HTR-8/SVneo (cell line): ENCODE data around the gene MYCBP2.
A peak's percentile ranks its signal among the peaks of the same experiment; 100 is the strongest.

Experiments
- DNase-seq: peaks from one replicate; pipeline ENCODE4 v3.0.0; 2011; ENCODE audit warnings: low spot score, mixed read lengths; ENCODE audit not compliant: insufficient read length
- FAIRE-seq: peaks from 2 replicates; lab custom pipeline; 2011; peaks lifted over from hg19 to GRCh38; lab: Jason Lieb, UNC

MYCBP2 gene

GRCh38 chr13:77047649-77048343, 279.1 kb downstream of the MYCBP2 start:
- DNase-seq (no peak), FAIRE-seq (no peak)

GRCh38 chr13:77042566-77043177, 284.2 kb downstream of the MYCBP2 start:
- FAIRE-seq = no peak
- no peak for DNase-seq

- FAIRE-seq (no peak), DNase-seq (no peak)
Measured at GRCh38 chr13:77040835-77041234, 286.1 kb downstream of the MYCBP2 start.

- DNase-seq = no peak
- no peak for FAIRE-seq
Measured at GRCh38 chr13:77040076-77040475, 286.8 kb downstream of the MYCBP2 start.

- no peak for FAIRE-seq
- DNase-seq = no peak
Measured at GRCh38 chr13:77038907-77039480, 287.9 kb downstream of the MYCBP2 start.

- DNase-seq = no peak
- no peak for FAIRE-seq
Measured at GRCh38 chr13:77036279-77036678, 290.6 kb downstream of the MYCBP2 start.

GRCh38 chr13:77034881-77035280, 292.0 kb downstream of the MYCBP2 start:
- FAIRE-seq = no peak
- no peak for DNase-seq

GRCh38 chr13:77033717-77034302, 293.1 kb downstream of the MYCBP2 start:
- FAIRE-seq (no peak), DNase-seq (no peak)

GRCh38 chr13:77031656-77032243, 295.1 kb downstream of the MYCBP2 start:
- FAIRE-seq (no peak), DNase-seq (no peak)

- DNase-seq (no peak), FAIRE-seq (no peak)
Measured at GRCh38 chr13:77029436-77029835, 297.5 kb downstream of the MYCBP2 start.

- FAIRE-seq = no peak
Measured at GRCh38 chr13:77028202-77028601, 298.7 kb downstream of the MYCBP2 start.

GRCh38 chr13:77026861-77027621, 299.9 kb downstream of the MYCBP2 start, which contains the start of gene FBXL3:
TSS of gene FBXL3 (minus strand) at chr13:77027159. CDS start at chr13:77021860, 5,299 bp downstream.
- DNase-seq = peak; percentile 69
- FAIRE-seq = no peak

More at GRCh38 chr13:77028202-77028601, 298.7 kb downstream of the MYCBP2 start:
- no peak for DNase-seq

- no peak for FAIRE-seq
- peak; percentile 19 for DNase-seq
Measured at GRCh38 chr13:77026255-77026860, 300.5 kb downstream of the MYCBP2 start.

GRCh38 chr13:77022341-77022740, 304.6 kb downstream of the MYCBP2 start:
- DNase-seq (no peak), FAIRE-seq (no peak)

GRCh38 chr13:77019756-77020155, 307.1 kb downstream of the MYCBP2 start:
- DNase-seq (no peak), FAIRE-seq (no peak)

- DNase-seq (no peak), FAIRE-seq (no peak)
Measured at GRCh38 chr13:77016888-77017623, 309.8 kb downstream of the MYCBP2 start.

- DNase-seq (no peak), FAIRE-seq (no peak)
Measured at GRCh38 chr13:77016251-77016812, 310.6 kb downstream of the MYCBP2 start.

- no peak for FAIRE-seq
- DNase-seq = no peak
Measured at GRCh38 chr13:77014906-77015685, 311.8 kb downstream of the MYCBP2 start.
